ENCODE data around the gene DCXR.

The DCXR gene

DNA sequence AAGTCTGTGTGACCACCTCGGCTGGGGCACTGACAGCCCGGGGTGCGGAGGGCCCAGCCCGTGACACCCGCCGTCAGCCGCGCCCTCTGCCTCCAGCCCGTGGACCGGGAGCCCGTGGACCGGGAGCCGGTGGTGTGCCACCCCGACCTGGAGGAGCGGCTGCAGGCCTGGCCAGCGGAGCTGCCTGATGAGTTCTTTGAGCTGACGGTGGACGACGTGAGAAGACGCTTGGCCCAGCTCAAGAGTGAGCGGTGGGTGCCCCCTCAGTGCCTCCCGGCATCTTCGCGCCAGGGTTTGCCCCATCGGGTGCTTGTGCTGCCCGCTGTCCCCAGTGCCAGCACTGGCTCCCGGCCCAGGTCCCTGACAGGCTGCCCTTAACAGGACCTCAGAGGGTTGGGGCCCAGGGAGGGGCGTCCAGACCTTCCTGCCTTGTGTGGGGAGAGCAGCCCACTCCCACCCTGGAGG, 28.5 kb downstream of the DCXR start:
- DNase-seq, result no peak

DNA sequence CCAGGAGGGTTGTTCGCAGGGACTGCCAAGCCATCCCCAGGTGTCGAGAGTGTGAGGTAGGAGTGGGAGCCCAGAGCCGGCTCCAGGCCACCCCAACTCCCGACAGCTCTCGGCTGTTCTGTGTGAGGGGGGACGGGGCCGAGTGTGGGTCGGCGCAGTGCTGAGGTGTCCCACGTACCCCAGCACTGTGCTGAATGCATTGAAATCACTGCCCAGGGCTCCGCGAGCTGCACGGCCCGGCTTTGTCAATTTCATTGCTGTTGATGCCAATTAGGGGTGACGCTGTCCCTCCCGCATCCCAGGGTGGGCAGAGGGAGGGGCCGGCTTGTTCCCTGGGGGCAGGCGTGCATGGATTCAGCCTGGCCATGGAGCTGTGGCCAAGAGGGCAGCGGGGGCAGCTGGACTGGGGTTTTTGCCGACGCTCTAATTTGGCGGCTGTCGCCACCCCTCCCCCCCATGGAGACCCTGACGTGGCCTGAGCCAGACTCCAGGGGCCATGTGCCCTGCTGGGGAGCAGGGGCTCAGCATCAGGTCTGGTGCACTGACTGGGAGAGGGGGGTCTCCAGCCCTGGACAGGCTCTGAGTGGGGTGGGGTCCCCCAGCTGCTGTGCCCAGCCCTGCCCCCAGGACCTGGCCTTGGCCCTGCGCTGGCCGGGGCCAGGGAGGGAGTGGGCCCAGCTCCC, 29.1 kb downstream of the DCXR start:
- DNase-seq, result no peak

DNA sequence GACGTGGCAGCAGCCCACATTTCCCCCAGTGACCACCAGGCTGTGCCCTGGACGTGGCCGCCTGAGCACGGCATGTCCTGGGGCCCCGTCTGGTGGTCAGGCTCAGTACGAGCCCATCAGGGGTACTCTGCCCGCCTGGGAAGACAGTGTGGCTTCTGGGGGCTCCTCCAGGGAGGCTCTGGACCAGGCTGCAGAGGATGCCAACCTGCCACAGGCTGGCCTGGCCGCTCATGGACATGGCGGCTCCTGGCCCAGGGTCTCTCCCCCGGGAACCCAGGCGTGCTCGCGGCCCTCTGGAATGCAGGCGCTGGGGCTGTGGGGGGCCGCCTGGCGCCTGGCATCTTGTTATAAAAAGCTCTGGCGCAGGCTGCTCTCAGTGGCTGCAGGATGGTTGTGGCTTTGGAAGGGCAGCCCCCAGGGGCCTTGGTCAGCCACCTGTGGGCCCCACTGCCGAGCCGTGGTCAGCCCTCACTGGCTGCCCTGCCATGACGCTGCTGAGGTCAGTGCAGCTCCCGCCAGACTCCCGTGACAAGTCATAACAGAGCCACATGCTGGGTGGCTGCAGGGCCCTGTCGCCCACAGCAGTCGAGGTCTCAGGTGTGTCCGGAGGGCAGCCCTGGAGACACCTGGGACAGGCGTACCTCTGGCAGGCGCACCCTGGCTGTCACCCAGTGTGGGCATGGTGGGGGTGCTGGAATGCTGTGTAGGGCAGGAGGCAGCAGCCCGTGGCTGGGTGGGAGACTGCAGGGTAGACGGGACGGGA, 29.8 kb downstream of the DCXR start:
- no peak for DNase-seq

DNA sequence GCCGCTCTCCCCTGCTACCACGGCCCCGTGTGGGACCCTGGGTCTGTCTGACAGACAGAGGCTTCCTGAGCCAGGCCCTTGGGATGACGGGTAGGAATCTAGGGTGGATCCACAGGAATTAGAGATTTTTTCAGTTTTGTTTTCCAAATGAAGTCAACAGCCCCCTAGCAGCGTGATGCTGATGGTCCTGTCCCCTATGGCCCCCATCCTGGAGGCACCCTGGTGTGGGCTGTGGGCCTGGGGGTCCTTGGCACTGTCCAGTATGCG, 30.3 kb downstream of the DCXR start:
- no peak for DNase-seq

DNA sequence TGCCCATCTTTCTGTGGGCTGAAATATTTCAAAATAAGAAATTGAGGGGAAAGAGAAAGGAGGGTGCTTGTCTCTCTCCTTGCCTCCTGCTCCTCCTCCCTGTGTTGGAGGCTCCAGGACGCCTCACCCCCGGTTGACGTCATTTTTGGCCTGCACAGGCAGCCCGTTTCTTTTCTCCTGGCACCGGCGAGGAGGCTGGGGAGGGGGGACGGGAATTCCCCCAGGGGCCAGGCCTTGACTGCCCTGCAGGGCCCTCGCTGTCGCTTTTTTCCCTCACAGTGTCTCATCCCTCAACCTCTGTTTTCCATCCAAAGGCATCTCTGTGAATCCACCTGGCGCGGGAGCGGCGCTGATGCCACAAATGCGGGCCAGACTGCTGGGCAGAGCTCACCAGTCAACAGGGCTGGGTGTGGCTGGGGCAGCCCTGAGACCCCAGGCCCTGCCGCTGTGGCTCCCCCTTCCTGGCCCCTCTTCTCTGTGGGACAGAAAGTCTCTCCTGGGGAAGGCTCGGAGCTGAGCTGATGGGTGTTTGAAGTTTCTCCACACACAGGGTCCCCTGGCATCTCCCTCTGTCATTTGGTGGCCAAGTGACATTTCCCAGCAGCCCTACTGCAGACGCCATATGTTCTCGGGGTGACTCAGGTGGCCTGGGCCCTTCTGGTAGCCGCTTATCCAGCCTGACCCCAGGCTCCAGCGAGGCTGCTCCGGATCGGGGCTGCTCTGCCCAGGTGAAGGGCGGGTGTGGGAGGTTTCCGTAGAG, 30.8 kb downstream of the DCXR start:
- DNase-seq, result no peak

DNA sequence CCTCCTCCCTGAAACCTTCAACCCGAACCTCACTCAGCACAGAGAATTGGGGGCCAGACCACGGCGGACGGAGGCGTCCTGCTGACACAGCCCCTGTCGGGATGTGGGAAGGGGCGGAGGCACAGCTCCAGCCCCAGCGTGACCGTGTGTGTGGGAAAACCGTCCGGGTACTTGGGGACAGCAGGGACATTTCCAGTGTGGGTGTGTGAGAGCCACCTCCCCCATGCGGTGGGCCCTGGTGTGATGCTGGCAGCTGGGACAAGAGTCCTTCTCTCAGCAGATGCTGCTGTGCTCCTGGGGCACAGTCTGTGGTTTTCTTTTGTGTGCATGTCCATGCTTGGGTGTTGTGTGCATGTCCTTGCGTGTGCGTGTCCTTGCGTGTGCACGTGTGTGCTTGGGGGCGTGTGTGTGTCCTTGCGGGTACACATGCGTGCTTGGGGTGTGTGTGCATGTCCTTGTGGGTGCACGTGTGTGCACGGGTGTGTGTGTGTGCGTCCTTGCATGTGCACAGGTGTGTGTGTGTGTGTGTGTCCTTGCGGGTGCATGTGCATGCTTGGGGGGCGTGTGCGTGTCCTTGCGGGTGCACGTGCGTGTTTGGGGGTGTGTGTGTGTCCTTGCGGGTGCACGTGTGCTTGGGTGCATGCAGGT, 31.7 kb downstream of the DCXR start:
- no peak for DNase-seq

DNA sequence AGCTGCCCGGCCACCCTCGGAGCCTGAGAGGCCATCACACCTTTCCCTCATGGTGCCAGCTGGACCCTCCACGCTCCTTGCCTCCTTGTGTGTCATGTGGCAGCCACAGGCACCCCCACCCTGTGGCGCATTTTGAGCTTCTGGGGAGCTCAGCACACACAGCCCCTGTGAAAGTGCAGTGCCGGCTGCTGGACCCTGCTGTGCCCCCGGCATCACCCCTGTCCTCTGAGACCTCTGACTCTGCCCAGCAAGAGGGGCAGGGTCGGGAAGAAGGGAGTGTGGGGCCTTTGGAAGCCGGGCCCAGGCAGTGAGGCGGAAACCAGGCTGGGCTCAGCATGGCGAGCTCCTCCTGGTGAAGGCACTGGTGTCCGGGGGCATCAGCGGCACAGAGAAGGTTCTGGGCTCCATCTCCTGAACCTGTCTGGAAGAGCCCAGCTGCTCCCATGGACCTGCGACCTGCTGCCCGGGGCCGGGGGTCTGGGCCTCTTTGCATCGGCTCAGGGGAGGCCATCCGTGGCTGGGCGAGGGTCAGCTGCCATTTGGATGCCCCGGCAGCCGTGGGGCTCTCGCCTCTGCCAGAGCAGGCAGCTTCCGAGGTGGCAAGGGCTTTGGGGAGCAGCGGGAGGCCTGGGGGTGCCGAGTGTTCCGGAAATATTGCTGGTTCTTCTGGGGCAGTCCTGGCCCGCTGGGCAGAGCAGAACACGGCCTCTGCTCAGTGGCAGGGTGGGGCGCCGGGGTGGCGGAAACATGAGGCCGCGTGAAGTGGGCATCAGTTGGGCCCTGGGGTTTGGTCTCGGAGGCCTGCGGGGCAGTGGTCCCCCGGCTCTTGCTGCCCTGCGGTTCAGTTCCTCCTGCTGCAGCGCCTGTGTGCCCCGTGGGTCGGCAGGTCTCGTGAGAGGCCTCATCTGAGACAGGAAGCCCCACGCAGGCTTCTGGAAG, 32.7 kb downstream of the DCXR start:
- DNase-seq, result no peak

DNA sequence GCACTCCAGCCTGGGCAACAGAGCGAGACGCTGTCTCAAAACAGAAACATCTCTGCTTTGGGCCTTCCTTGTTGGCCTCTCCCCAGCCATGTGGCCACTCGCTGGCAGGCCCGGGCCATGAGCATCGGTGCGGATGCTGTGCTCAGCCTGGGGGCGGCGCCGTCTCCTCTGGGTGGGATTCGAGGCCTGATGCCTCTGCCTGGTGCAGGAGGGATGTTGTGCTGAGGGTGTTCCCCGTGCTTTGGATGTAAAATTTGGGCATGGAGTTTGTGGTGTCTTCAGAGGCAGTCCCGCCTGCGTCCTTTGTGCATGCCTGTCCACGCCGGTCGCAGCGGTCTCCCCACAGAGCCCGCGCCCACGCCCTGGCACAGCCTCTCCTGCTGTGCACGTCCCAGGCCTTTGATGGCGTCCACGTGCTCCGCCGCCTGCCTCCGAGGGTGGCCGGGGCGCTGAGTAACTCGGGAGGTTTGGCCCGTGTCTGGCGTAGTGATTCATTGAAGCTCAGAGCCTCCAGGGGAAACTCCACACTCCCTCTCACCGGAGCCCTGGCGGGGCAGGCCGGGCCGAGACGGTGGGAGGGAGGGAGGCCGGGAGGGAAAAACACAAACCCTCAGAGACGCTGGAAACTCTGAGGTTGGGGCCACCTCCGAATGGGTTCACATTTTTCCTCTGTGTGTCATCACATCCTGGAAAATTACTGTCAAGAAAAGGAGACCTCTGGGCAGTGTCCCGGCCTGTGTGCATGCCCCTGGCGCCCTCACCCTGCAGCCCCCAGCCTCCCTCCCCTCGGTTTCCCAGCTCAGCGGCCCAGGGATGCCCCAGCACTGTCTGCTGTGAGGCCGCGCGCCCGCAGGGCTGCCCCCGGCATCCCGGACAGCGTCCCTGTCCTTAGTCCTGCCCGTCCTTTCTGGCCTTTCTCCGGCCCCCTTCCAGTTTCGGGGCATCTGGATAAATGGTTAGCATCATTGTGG, 33.8 kb downstream of the DCXR start:
- DNase-seq, result no peak

DNA sequence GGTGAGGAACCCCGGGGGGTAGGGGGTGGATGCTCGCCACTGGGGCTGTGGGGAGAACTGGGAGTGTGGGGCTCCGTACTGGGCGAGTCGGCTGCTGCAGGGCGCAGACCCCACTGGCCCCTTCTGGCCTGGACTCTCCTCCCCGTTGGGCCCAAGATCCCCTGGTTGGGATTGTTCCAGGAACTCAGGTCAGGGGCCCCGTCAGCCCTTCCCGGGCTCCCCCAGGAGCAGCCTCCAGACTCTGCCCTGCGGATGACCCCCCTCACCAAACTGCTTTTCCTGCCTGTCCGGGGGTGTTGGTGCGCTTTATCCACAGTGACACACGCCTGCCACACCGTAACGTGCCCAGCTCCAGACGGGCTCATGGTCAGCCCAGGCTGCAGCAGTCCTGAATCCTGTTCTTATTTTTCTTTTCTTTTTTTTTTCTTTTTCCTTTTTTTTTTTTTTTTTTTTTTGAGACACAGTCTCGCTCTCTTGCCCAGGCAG, 35.9 kb downstream of the DCXR start:
- DNase-seq, result no peak

DNA sequence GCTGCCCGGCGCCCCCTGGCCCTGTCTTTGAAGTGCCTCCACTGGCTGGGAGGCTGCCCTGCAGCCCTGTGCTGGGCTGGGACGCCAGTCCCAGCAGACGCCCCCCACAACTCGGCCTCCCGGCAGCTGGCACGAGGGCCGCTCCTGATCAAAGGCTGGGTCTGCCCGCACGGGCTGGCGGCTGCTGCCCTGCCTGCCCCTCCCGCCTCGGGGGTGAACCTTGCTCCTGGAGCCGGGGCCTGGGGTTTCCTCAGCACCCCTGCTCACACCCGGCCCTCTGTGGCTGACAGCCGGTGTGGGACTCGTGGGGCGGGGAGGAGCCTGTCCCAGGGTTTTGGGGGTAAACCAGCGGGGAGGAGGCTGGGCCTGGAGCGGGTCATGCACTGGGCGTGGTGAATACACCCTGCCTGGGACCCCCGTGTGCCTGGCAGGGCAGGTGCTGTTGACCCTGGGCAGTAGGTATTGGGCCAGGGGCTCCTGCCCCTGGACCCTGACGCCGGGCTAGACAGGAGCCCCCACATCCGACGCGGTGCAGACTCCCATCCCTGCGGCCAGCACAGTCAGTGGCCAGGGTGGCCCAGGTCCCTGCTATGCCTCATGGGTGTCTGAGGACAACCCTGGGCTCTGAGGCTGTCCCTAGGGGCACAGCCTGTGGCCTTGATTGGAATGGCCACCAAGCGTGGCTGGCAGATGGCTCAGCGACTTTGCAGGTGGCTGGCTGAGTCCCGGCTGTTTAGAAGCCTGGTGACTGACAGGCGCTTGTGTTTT, 36.5 kb downstream of the DCXR start:
- DNase-seq, result no peak

DNA sequence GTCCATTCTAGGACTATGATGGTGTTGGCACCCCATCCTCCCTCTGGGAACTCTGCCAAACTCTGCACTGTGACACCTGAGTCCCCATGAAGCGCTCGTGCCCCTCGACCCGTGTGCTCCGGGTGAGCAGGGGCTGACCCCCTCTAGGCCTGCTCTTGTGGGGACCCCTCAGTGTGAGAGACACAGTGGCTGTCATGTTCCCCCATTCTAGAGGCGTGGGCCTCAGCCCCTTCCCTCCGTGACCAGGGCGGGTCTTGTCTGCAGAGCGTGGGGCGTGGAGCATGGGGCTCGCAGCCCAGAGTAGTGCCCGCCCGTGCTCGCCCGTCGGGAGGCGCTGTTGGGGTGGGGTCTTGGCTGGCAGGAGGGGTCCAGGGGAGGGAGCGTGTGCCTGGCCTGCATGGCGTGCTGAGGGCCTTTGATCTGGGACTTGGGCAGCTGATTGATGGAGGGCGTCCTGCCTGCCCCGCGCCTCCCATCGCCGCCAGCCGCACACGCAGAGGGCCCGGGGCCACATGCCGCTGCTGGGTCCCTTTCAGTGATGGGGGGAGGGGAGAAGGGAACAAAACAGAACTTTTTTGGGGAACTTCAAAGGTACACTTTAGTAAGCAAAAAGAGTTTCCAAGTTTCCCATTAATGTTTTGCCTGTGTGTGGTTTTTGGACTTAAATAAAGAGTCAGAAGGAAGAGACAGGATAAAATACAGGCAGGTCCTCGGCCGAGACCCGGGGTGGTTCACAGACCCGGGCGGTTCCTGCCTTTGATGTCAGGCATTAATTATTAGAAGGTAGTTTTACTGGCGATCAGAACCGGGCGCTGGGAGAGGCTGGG, 37.3 kb downstream of the DCXR start:
- no peak for DNase-seq

DNA sequence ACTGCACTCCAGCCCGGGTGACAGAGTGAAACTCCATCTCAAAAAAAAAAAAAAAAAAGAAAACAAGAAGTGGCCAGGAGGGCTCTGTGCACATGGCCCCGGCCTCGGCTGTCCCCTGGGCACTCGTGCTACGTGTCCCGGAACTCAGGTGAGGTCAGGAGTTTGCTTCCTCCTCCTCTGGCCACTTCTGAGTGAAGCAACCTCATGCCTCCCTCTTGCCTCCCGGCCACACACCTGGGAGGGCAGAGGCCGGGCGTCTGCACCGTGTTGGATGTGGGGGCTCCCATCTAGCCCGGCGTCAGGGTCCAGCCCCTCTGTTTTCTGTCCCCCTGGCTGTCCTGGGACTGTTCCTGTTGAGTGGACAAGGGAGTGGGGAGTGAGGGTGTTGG, 37.9 kb downstream of the DCXR start:
- no peak for DNase-seq

DNA sequence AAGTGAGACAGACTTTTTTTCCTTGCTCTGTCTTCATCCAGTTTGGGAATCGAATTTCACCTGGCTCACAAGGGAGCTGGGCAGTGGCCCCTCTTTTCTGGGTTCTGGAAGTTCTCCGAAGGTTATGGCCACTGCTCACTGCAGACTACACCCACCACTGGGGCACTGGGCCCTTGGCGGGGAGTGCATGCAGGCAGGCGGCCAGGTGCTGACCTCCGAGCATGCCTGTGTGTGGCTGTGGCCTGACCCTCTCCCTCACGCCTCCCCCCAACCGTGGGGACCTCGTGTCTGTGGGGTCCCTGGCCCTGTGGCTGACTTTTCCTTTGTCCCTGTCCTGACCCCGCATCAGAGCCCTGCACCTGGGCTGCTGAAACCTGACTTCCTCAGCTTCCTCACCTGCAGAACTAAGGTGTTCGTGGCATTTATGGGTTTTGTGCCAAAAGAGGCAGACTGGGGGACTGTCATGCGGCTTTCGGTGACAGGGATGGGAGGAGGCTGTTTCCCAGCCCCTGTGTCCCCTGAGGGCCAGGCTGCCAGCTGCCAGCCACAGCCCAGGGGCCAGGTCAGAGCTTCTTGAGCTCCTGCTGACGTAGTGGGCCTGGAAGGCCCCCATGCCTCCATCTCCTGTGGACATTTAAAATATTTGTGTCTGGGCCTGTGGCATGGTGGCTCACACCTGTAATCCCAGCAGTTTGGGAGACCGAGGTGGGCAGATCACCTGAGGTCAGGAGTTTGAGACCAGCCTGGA, 38.6 kb downstream of the DCXR start:
- no peak for DNase-seq

DNA sequence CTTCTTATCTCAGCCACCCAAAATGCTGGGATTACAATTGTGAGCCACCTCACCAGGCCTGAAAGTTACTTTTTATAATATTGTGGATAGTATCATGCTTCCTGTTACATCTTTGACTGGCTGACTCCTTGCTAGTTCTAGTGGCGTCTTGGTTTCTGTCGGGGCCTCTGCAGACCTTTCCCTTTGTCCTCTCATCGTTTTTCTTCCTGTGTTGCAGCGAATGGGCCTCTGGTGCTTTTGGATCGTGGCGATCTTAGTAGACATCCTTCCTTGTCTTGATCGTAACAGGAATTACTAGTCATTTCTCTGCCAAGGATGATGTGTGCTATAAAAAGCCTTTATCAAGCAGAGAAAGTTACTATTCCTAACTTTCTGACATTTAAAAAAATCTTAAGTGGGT, 39.3 kb downstream of the DCXR start:
- no peak for DNase-seq

DNA sequence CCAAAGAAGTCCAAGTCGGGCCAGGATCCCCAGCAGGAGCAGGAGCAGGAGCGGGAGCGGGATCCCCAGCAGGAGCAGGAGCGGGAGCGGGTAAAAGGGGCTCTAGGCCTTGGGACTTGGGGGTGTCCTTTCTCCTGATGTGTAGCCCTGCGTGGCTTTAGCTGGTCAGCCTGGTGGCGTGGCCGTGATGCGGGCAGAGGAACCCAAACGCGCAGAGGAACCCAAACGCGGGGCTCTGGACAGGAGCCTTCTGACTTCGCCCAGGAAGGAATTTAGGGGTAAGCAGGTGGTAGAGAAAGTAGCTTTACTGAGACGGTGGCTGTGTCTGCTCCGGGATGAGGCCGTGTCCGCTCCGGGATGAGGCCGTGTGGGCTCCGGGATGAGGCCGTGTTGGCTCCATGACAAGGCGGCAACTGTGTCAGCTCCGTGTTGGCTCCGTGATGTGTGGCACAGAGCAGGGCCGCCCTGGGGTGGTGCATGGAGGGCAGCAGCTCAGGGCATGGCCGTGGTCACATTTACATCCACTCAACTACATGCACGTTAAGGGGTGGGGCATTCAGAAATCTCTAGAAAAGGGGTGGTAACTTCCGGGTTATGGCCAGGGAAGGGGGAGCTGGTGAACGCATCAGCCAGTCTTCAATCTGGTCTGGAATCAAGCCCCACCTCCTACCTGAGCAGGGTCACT, 40.6 kb downstream of the DCXR start:
- no peak for DNase-seq

DNA sequence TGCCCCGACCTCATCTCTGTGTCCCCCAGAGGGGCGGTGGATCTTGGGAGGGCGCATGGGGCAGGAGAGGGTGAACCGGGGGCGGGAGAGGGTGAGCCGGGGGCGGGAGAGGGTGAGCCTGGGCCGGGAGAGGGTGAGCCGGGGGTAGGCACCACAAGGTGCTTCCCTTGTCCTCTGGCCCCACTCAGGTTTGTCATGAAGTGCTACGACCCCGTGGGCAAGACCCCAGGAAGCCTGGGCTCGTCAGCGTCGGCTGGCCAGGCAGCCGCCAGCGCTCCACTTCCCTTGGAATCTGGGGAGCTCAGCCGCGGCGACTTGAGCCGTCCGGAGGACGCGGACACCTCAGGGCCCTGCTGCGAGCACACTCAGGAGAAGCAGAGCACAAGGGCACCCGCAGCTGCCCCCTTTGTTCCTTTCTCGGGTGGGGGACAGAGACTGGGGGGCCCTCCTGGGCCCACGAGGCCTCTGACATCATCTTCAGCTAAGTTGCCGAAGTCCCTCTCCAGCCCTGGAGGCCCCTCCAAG, 41.2 kb downstream of the DCXR start:
- DNase-seq, result no peak

DNA sequence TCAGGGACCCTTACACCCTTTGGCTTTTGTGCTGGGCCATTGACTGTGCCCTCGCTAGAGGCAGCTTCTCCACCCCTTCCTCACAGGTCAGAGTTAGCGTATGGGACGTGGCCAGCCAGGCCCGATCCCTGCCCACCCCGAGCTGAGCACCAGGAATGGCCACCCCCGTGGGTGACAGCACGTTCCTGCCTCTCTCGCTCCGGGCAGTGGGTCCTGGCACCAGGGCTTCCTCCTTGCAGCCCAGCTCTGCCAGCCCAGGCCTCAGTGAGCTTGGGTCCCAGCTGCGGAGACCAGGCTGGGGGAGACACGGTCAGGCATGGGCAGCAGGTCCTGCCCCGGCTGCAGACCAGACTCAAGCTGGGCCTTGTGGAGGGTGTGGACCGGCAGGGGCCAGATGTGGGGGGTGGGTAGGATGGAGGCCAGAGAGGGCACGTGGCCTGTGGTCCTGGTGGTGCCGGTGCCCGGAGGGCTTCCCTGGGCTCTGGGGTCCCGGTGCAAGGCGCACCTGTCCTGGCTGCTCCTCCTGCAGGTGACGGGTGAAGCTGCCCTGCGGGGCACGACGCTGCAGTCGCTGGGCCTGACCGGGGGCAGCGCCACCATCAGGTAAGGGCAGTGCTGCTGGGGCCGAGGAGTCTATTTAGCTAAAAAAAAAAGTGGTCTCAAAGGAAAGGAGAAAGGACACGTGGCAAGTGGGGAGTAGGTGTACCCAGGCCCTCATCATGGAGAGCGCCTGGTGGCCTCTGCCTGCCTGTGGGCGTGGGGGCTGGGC, 41.9 kb downstream of the DCXR start:
- no peak for DNase-seq

All from NCI-H1092 (cell line).